ENCODE data around the gene SLC49A3. TPM values are rescaled to one million over a fixed set of nuclear protein-coding genes. Genes with fewer than 3 reads are reported as not detected.

The SLC49A3 gene
- total and polyA plus RNA-seq, 2 of the 4 experiments (the other 2 are of a cell fraction) = under 0.01 to 0.32 TPM

DNA sequence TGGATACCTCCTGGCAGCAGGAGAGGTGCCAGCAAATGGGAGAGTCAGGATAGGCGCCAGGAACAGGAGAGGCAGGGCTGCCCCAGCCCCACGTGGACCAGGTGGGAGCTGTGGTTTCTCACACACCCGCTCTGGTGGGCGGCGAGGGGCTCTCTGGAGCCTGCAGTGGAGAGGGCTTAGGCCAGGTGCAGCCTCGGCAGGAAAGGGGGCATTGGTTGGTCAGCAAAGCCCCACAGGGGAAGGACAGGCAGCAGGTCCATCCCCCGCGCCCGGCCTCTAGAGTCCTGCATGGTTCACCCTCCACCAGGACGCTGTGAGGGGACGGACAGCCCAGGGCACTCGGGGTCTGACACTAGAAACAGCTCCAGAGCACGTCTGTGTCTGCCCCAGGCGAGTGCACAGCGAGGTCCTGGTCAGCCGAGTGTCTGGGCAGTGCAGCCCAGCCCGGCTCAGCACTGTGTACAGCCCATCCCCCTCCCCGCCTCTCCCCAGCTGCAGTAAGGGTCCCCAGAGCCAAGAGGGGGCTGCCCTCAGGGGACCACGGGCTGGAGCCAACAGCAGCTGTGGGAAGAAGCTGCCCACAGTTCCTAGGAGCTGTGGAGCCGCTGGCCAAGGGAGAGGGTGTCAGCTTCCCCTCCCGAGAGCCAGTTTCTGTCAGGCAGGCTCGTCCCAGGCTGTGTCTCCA lies 23.1 kb downstream of the SLC49A3 start:
- ATAC-seq (ENCODE audit: low read depth) (peak; percentile 8; the same call in 1 of the 2 replicates), DNase-seq (no peak)
- no peak overlapping the region for H3K14ac ChIP-seq (replicated peaks; ENCODE audit: low read depth, low read length)
- H3K27me3 ChIP-seq (ENCODE audit: control insufficient read depth, insufficient read depth, low read length) = peaks cover 4% of the 10 kb centered on the region; the same call in 1 of the 2 replicates
- H2BK15ac ChIP-seq (ENCODE audit: low read depth, low read length) = no peak overlapping the region
- TF ChIP-seq, protein P1, sequence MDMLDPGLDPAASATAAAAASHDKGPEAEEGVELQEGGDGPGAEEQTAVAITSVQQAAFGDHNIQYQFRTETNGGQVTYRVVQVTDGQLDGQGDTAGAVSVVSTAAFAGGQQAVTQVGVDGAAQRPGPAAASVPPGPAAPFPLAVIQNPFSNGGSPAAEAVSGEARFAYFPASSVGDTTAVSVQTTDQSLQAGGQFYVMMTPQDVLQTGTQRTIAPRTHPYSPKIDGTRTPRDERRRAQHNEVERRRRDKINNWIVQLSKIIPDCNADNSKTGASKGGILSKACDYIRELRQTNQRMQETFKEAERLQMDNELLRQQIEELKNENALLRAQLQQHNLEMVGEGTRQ (IDR thresholded peaks at IDR 0.05; ENCODE audit: low read depth, low read length) = no peak
- TF ChIP-seq FOS (IDR thresholded peaks at IDR 0.05; ENCODE audit: low read depth, low read length) (no peak), RAD21 (IDR thresholded peaks at IDR 0.05; ENCODE audit: low read length) (no peak)
- H3K27ac ChIP-seq (ENCODE audit: insufficient read depth, low read length) = no peak overlapping the region
- no peak overlapping the region for H4K8ac ChIP-seq (ENCODE audit: low read depth in 2 of 2, low read length in 2 of 2)
- H2AK9ac ChIP-seq (replicated peaks; ENCODE audit: low read depth, low read length, poor library complexity) = no peak overlapping the region
- H2AK5ac ChIP-seq (ENCODE audit: low read depth, low read length) = no peak overlapping the region
- no peak overlapping the region for H3K4me3 ChIP-seq (ENCODE audit: insufficient read depth, low read depth, low read length)
- 31% methylated on average over 8 of the region's 22 CpGs; no CpG with 5 or more reads in 1 of the 2 experiments for WGBS, 2 experiments (ENCODE audit: extremely low coverage in 2 of 2, insufficient read length in 1 of 2)
- H2BK20ac ChIP-seq (ENCODE audit: low read depth, low read length) = no peak overlapping the region
- no peaks in the 10 kb centered on the region for H3K4me1 ChIP-seq (ENCODE audit: control insufficient read depth, insufficient read depth, low read length)
- no peak overlapping the region for H3K4me2 ChIP-seq (ENCODE audit: low read depth, low read length)
- no peak overlapping the region for H4K5ac ChIP-seq (ENCODE audit: low read depth, low read length)
- intact Hi-C loops (cut with micrococcal nuclease) = no loop called here
- POLR2A ChIA-PET (ENCODE audit: unreplicated experiment) = no interaction called here
- CTCF ChIA-PET = no interaction called here
- no peak overlapping the region for H3K56ac ChIP-seq (ENCODE audit: extremely low read depth, insufficient read depth, low read length)
- no peak overlapping the region for H2BK120ac ChIP-seq (ENCODE audit: low read depth, low read length)
- H3K36me3 ChIP-seq (ENCODE audit: control insufficient read depth, insufficient read depth, low read length) = peaks cover 3% of the 10 kb centered on the region; the same call in 1 of the 2 replicates
- in situ Hi-C loops (cut with MboI; ENCODE audit: low sequenced_read_pairs) = no loop called here
- no peak overlapping the region for H3K4ac ChIP-seq (ENCODE audit: low read depth, low read length)
- H3K23ac ChIP-seq (ENCODE audit: low read depth, low read length) = no peak overlapping the region
- no peak overlapping the region for H2BK5ac ChIP-seq (ENCODE audit: low read depth, low read length, poor library complexity, severe bottlenecking)
- no peaks in the 10 kb centered on the region for H4K20me1 ChIP-seq (ENCODE audit: insufficient read depth, low read length)
- H3K9me1 ChIP-seq (ENCODE audit: insufficient read depth, low read length) = 0 out of 2 replicates have a peak, but pooled peaks cover 1% of the 10 kb centered on the region
- no TSS peak for BruUV-seq (replicated peaks)
- no peak overlapping the region for H3K18ac ChIP-seq (ENCODE audit: low read depth, low read length)
- peak overlapping the region; percentile 43 for H2AFZ ChIP-seq (replicated peaks; ENCODE audit: low read length, poor library complexity)
- dilution Hi-C loops (cut with HindIII; ENCODE audit: low sequenced_read_pairs, unreplicated experiment) = no loop called here
- H3K9ac ChIP-seq (ENCODE audit: low read depth, low read length) = no peak overlapping the region
- no peak overlapping the region for H4K91ac ChIP-seq (ENCODE audit: insufficient read depth, low read depth, low read length)
- H3K79me1 ChIP-seq (ENCODE audit: low read depth in 1 of 2, low read length in 2 of 2) = no peaks in the 10 kb centered on the region
- no peaks in the 10 kb centered on the region; the same call in 1 of the 2 replicates for H3K9me3 ChIP-seq (ENCODE audit: control insufficient read depth, insufficient read depth, low read length)
